ENCODE results near the gene COX20.

DNA sequence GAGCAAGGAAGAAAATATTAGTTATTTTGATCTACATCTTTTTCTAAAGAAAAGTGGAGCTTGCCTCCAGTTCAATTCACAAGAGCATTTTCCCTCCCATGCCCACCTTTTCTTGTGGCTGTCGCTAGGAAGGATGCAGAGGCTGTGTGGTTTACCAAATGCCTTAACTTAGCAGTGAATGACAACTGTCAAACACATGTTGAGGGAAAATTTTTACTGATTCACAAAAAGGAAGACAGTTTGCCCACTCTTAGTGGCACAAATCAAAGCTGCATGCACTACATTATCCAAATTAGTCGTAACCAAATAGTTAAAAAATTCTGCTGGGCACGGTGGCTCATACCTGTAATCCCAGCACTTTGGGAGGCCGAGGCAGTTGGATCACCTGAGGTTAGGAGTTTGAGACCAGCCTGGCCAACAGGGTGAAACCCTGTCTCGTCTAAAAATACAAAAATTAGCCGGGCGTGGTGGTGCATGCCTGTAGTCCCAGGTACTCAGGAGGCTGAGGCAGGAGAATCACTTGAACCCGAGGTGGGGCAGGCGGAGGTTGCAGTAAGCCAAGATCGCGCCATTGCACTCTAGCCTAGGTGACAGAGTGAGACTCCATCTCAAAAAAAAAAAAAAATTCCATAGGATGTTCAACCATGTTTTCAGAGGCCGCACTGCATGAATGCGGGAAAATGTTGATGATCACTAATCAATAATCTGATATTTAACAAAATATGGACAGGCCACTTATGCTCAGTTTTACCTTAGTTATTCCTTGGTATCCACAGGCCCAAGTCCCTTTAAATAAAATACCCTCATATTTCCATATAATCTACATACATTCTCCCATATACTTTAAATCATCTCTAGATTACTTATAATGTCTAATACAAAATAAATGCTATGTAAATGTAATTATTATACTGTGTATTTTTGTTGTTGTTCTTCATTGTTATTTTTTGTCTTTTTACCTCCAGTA lies 9.0 kb downstream of the COX20 start:
- TF ChIP-seq GATA2 (IDR thresholded peaks at IDR 0.05; ENCODE audit: low read depth, low read length), result no peak
- no peak for TF ChIP-seq GATA3 (IDR thresholded peaks at IDR 0.05; ENCODE audit: low read depth, low read length)
